ENCODE results near the gene SPATA2. TPM values are rescaled to one million over a fixed set of nuclear protein-coding genes. Genes with fewer than 3 reads are reported as not detected.

Gene SPATA2, protein sequence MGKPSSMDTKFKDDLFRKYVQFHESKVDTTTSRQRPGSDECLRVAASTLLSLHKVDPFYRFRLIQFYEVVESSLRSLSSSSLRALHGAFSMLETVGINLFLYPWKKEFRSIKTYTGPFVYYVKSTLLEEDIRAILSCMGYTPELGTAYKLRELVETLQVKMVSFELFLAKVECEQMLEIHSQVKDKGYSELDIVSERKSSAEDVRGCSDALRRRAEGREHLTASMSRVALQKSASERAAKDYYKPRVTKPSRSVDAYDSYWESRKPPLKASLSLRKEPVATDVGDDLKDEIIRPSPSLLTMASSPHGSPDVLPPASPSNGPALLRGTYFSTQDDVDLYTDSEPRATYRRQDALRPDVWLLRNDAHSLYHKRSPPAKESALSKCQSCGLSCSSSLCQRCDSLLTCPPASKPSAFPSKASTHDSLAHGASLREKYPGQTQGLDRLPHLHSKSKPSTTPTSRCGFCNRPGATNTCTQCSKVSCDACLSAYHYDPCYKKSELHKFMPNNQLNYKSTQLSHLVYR
- total RNA-seq, result 3.1 and 4.2 TPM in 2 replicates

GRCh38 chr20:49915380-49916145, at the start of gene SPATA2:
SPATA2 (minus strand) TSS chr20:49915529; CDS start chr20:49908490, 7,039 bp downstream.

GRCh38 chr20:49936153-49937026, 21.1 kb upstream of the SPATA2 start, which contains the start of gene RNF114:
RNF114 (plus strand) TSS chr20:49936397; CDS start chr20:49936413, 16 bp downstream.

Other genes starting within 250 kb of the SPATA2 start
- gene B4GALT5, start 201.7 kb downstream of the SPATA2 start, total RNA-seq, result 12.3 and 13.0 TPM in 2 replicates
- gene SLC9A8, start 102.7 kb downstream of the SPATA2 start, total RNA-seq, result 2.7 and 2.9 TPM in 2 replicates
- gene RNF114, start 20.9 kb upstream of the SPATA2 start, total RNA-seq, result 111 and 123 TPM in 2 replicates
- gene SNAI1, start 67.5 kb upstream of the SPATA2 start, total RNA-seq, result 0.04 TPM in 1 of 2 replicates, not detected in the other
- gene UBE2V1, start 197.6 kb upstream of the SPATA2 start, total RNA-seq, result 49.4 and 63.3 TPM in 2 replicates
- 66.1 and 71.2 TPM in 2 replicates for gene PEDS1, start 238.2 kb upstream of the SPATA2 start, total RNA-seq

Measured in hair follicular keratinocyte (primary cell).